Psoas muscle (tissue), 8 donors: ENCODE data around the gene CACYBP. TPM values are rescaled to one million over a fixed set of nuclear protein-coding genes. Genes with fewer than 3 reads are reported as not detected.

Source experiments
- ATAC-seq, 4 donors: fragments of 200-7000 bp; cut with Tn5 transposase; one replicate each; pipeline ENCODE4 v1.9.1; 2020; ENCODE audit warnings: moderate library complexity in 3 of 4, mild to moderate bottlenecking in 2 of 4
- DNase-seq, 2 donors: peaks; one replicate each; pipeline ENCODE4 v3.0.0-alpha.2; 2020
- H3K27ac ChIP-seq: fragments of 200-600 bp; one replicate; pipeline ENCODE4 v1.8.0; 2022
- H3K27me3 ChIP-seq, 3 donors: fragments of 200-600 bp in 1 of 3; one replicate each; pipeline versions ENCODE4 v1.6.1 to v1.8.0; 2013 to 2022; ENCODE audit warnings: low read length in 2 of 3, mild to moderate bottlenecking in 2 of 3, moderate library complexity in 1 of 3; ENCODE audit not compliant: insufficient read depth in 3 of 3
- H3K36me3 ChIP-seq, 2 donors: fragments of 200-600 bp in 1 of 2; one replicate each; pipeline versions ENCODE4 v1.6.1 to v1.8.0; 2013 to 2022; ENCODE audit warnings: low read depth in 1 of 2, mild to moderate bottlenecking in 1 of 2, moderate library complexity in 1 of 2; ENCODE audit not compliant: insufficient read depth in 1 of 2
- H3K4me1 ChIP-seq: fragments of 200-600 bp; one replicate; pipeline ENCODE4 v1.8.0; 2022
- H3K4me3 ChIP-seq: fragments of 200-600 bp; one replicate; pipeline ENCODE4 v1.8.0; 2022; ENCODE audit warnings: mild to moderate bottlenecking
- H3K9me3 ChIP-seq: fragments of 200-600 bp; one replicate; pipeline ENCODE4 v1.8.0; 2022
- WGBS, 3 donors: extraction: QIAGEN DNeasy Blood & Tissue Kit; methylation state at CpG; one replicate each; pipeline versions ENCODE4 v1.1.6 to v1.1.7; 2013; 5-methylcytosine and 5-hydroxymethylcytosine counted together
- intact Hi-C, 2 donors: fragments of 100-400 bp; cut with DNase I; formaldehyde crosslinking; loops; one replicate each; pipeline versions ENCODE4 v1.11.0 to v1.14.2; 2022
- polyA plus RNA-seq, 3 donors: library from polyadenylated mRNA; stranded (reverse); fragments of 200-250 nt; gene quantifications; one replicate each; pipeline ENCODE4 v1.2.3, GENCODE V29; 2013
- total RNA-seq, 4 donors: library from RNA; stranded (reverse); fragmentation: NEBNext Ultra II Directional in 2 of 4; extraction: Animal tissue kit (Norgen Biotek cat#: 25700) in 2 of 4; gene quantifications; one replicate each; pipeline versions ENCODE4 v1.2.1 to v1.2.4, GENCODE V29; 2021 to 2023
- TF ChIP-seq, protein P1 (sequence below): fragments of 200-600 bp; IDR thresholded peaks from one replicate; pipeline ENCODE4 v1.8.0; 2022; ENCODE audit warnings: antibody characterized with exemption
- donor health status: healthy with polysubstance abuse.
- donor health status: DM: no; HTN: no; CAD: no; lungs with moderate emphysema.
- donor health status: Bipolar disorder and iron deficiency.
- donor health status: healthy.
- donor health status: DM: yes; HTN: yes; CAD: no.
- donor health status: DM: no; HTN: no; CAD: no.
- donor health status: DM: no; HTN: no; CAD: no.
- donor health status: DM: yes; HTN: yes; CAD: no.

CACYBP gene
- total and polyA plus RNA-seq, 7 donors, result 69.4 to 260 (median 94.3) TPM

DNA sequence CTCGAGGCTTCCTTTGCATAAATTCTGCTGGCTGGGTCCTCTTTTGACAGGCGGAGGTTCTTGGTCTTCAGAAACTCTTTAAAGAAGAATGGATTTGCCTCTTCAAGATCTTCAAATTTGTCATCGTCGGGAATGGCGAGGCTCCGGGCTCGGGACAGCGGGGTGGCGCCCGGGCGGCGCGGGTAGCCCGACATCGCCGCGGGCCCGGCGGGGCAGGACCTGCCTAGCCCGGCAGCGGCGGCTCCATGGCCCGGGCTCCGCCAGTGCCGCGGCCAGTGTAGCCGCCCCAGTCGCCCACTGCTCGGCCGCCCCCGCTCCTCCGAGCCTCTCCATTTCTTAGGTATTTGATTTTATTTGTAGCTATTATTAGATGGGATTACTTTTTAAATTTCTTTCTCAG, 45.8 kb downstream of the CACYBP start:
- DNase-seq, result no peak
- Histone ChIP-seq H3K36me3 (no peaks in the 10 kb centered on the region), H3K27ac (no peak overlapping the region), H3K9me3 (no peaks in the 10 kb centered on the region), H3K4me1 (no peaks in the 10 kb centered on the region), H3K4me3 (no peak overlapping the region), H3K27me3 (peaks cover 0 to 10% (median 3%) of the 10 kb centered on the region in 3 donors)
- intact Hi-C loops, result no loop called here
- 98% methylated on average over 32 of the region's 32 CpGs for WGBS, 3 donors
- no peak for ATAC-seq
- TF ChIP-seq, protein P1, sequence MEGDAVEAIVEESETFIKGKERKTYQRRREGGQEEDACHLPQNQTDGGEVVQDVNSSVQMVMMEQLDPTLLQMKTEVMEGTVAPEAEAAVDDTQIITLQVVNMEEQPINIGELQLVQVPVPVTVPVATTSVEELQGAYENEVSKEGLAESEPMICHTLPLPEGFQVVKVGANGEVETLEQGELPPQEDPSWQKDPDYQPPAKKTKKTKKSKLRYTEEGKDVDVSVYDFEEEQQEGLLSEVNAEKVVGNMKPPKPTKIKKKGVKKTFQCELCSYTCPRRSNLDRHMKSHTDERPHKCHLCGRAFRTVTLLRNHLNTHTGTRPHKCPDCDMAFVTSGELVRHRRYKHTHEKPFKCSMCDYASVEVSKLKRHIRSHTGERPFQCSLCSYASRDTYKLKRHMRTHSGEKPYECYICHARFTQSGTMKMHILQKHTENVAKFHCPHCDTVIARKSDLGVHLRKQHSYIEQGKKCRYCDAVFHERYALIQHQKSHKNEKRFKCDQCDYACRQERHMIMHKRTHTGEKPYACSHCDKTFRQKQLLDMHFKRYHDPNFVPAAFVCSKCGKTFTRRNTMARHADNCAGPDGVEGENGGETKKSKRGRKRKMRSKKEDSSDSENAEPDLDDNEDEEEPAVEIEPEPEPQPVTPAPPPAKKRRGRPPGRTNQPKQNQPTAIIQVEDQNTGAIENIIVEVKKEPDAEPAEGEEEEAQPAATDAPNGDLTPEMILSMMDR, result no peak

DNA sequence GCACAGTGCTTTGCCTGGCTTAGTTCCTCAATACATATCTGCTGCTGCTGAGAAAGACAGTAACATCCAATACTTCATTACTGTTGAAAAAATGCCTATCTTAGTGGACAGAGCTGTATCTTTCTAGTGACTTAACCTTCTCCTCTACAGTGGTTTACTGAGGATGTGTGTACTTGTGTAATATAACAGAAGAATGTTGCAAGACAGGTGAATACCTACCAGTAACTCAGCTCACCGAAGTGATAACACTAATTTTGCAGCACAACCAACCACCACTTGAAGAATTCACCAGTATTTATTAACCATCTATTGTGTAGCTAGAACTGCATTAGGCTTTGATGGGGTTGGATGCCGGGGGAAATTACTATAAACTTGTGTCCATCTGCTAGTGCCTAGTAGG, 51.2 kb downstream of the CACYBP start:
- 88 to 93% (median 91%) methylated on average over 2 of the region's 2 CpGs for WGBS, 3 donors
- no peaks in the 10 kb centered on the region for H3K36me3 ChIP-seq
- H3K4me3 ChIP-seq, result no peak overlapping the region
- no peaks in the 10 kb centered on the region for H3K4me1 ChIP-seq
- TF ChIP-seq, protein P1, result no peak
- DNase-seq (no peak), ATAC-seq (no peak)
- peaks cover 0 to 9% (median 0%) of the 10 kb centered on the region in 3 donors for H3K27me3 ChIP-seq
- H3K27ac ChIP-seq, result no peak overlapping the region
- no peaks in the 10 kb centered on the region for H3K9me3 ChIP-seq
- intact Hi-C loops, result no loop called here

DNA sequence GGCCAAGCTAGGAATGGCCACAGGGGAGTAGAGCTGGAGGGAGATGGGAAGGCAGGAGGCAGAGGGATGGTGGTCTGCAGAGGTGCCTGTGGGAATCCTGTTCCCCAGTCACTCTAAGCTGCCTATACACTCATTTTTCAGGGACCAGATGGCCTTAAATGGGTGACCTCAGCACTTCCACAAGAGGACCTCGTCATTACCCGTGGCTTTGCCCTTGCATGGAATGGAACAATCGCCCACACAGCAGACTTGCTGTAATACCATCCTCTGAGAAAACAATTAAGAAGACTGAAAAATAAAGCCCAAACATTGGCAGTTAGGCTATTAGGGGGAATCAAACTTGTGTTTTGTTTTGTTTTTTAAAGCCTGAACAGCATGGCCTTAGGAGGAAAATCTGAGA, 55.0 kb downstream of the CACYBP start:
- DNase-seq (no peak), ATAC-seq (no peak)
- Histone ChIP-seq H3K27me3 (peaks cover 0 to 3% (median 0%) of the 10 kb centered on the region in 3 donors), H3K9me3 (peaks cover 7% of the 10 kb centered on the region), H3K27ac (no peak overlapping the region), H3K36me3 (no peaks in the 10 kb centered on the region), H3K4me1 (no peaks in the 10 kb centered on the region), H3K4me3 (no peak overlapping the region)
- 45 to 54% (median 48%) methylated on average over 3 of the region's 3 CpGs for WGBS, 3 donors
- intact Hi-C loops, result no loop called here
- TF ChIP-seq, protein P1, result no peak

Other genes starting within 250 kb of the CACYBP start
- 10 to 100 TPM; 21.6 to 27.4 (median 24.3) TPM for gene MRPS14, start 23.5 kb downstream of the CACYBP start, total RNA-seq
- gene MRPS14, start 23.5 kb downstream of the CACYBP start, polyA plus RNA-seq, result 10 to 100 TPM; 21.8 to 40.7 (median 29.6) TPM
- not detected for gene TNN, start 67.9 kb downstream of the CACYBP start, total RNA-seq
- under 1 TPM in 2 of 3 donors, not detected in 1; 0.01 TPM for gene TNN, start 67.9 kb downstream of the CACYBP start, polyA plus RNA-seq
- gene KIAA0040, start 192.8 kb downstream of the CACYBP start, total RNA-seq, result 10 to 100 TPM in 3 of 4 donors, 1 to 10 TPM in 1; 6.2 to 18.4 (median 14.6) TPM
- gene KIAA0040, start 192.8 kb downstream of the CACYBP start, polyA plus RNA-seq, result 10 to 100 TPM in 1 of 3 donors, 1 to 10 TPM in 2; 5.7 to 48.0 (median 7.7) TPM